Measurements from ENCODE around the gene STK32B. TPM values are rescaled to one million over a fixed set of nuclear protein-coding genes. Genes with fewer than 3 reads are reported as not detected.

Gene STK32B
- polyA plus RNA-seq, 1 of the 3 experiments (the other 2 are of a cell fraction): 0.20 TPM

- H3K9me2 ChIP-seq: no peaks in the 10 kb centered on the region
- ChIA-PET CTCF (interaction anchor here (0.7 kb wide), 1 partner anchor 36 kb away, joined by 3 read pairs; no protein-coding TSS in a partner anchor), POLR2A (no interaction called here)
- no peak overlapping the region for H3K4me3 ChIP-seq (ENCODE audit: low read depth in 2 of 2, low read length in 1 of 2)
- TF ChIP-seq FOXJ3 (CRISPR knock-in tag; IDR thresholded peaks at IDR 0.05) (no peak), GATA2 (CRISPR knock-in tag; IDR thresholded peaks at IDR 0.05) (no peak), EZH2phosphoT487 (IDR thresholded peaks at IDR 0.05; ENCODE audit: borderline replicate concordance, low read depth) (no peak), RAD21 (IDR thresholded peaks at IDR 0.05; ENCODE audit: low read length) (no peak), EP300 (IDR thresholded peaks at IDR 0.05; ENCODE audit: borderline replicate concordance in 1 of 2, low read depth in 1 of 2, low read length in 1 of 2) (no peak), PBX3 (IDR thresholded peaks at IDR 0.05) (no peak)
- WGBS (ENCODE audit: low lambda C conversion rate): 13% methylated on average over 3 of the region's 3 CpGs
- no peaks in the 10 kb centered on the region for H3K36me3 ChIP-seq (replicated peaks in 1 of 2; ENCODE audit: control insufficient read depth in 1 of 2, insufficient read depth in 2 of 2, low read length in 1 of 2)
- H4K20me1 ChIP-seq (ENCODE audit: insufficient read depth): no peaks in the 10 kb centered on the region
- no peak for DNase-seq
- no peaks in the 10 kb centered on the region for H3K4me1 ChIP-seq (ENCODE audit: control insufficient read depth in 1 of 2, insufficient read depth in 2 of 2, low read depth in 1 of 2, low read length in 1 of 2)
- H3K79me2 ChIP-seq (ENCODE audit: insufficient read depth): no peaks in the 10 kb centered on the region
- no peak overlapping the region for H2AFZ ChIP-seq (ENCODE audit: low read depth)
- H3K4me2 ChIP-seq: no peak overlapping the region
- no peak overlapping the region for H3K27ac ChIP-seq (ENCODE audit: low read depth in 2 of 2, low read length in 1 of 2)
- peaks cover 3% of the 10 kb centered on the region for H3F3A ChIP-seq (replicated peaks; ENCODE audit: insufficient read depth)
- no peaks in the 10 kb centered on the region for H3K27me3 ChIP-seq (ENCODE audit: insufficient read depth)
- H3K9ac ChIP-seq: no peak overlapping the region
- H3K9me3 ChIP-seq: no peaks in the 10 kb centered on the region
These were observed 313.1 kb downstream of the STK32B start for GRCh38 chr4:5364406-5364805.

GRCh38 chr4:5365071-5366008 lies 314.1 kb downstream of the STK32B start:
- CTCF ChIA-PET: interaction anchor here (0.7 kb wide), 1 partner anchor 35 kb away, joined by 3 read pairs; no protein-coding TSS in a partner anchor
- Histone ChIP-seq H3K4me2 (no peak overlapping the region; the same call in 1 of the 2 replicates), H3K27me3 (ENCODE audit: insufficient read depth) (no peaks in the 10 kb centered on the region), H2AFZ (ENCODE audit: low read depth) (no peak overlapping the region), H3K36me3 (replicated peaks in 1 of 2; ENCODE audit: control insufficient read depth in 1 of 2, insufficient read depth in 2 of 2, low read length in 1 of 2) (no peaks in the 10 kb centered on the region), H4K20me1 (ENCODE audit: insufficient read depth) (no peaks in the 10 kb centered on the region), H3K27ac (ENCODE audit: low read depth in 2 of 2, low read length in 1 of 2) (peak overlapping the region in 1 of 2 experiments; percentile 75; a peak in 1 of 4 replicates), H3K9me2 (no peaks in the 10 kb centered on the region), H3K4me1 (ENCODE audit: control insufficient read depth in 1 of 2, insufficient read depth in 2 of 2, low read depth in 1 of 2, low read length in 1 of 2) (no peaks in the 10 kb centered on the region), H3K9me3 (no peaks in the 10 kb centered on the region), H3K9ac (no peak overlapping the region), H3F3A (replicated peaks; ENCODE audit: insufficient read depth) (peaks cover 3% of the 10 kb centered on the region), H3K4me3 (ENCODE audit: low read depth in 2 of 2, low read length in 1 of 2) (no peak overlapping the region), H3K79me2 (ENCODE audit: insufficient read depth) (no peaks in the 10 kb centered on the region)
- TF ChIP-seq ZBTB33 (IDR thresholded peaks at IDR 0.05; ENCODE audit: borderline replicate concordance, low read depth): no peak
- no peak for TF ChIP-seq NRF1 (IDR thresholded peaks at IDR 0.05; ENCODE audit: low read depth, low read length)
- TF ChIP-seq TCF12 (IDR thresholded peaks at IDR 0.05): peak; percentile 12; the same call in 1 of the 2 replicates
- no peak for TF ChIP-seq JUND (IDR thresholded peaks at IDR 0.05)
- POLR2A ChIA-PET: no interaction called here
- 12% methylated on average over 12 of the region's 12 CpGs for WGBS (ENCODE audit: low lambda C conversion rate)
- DNase-seq: no peak

Data from SK-N-SH (cell line).